Measurements from ENCODE around the gene INHA.

INHA gene

DNA sequence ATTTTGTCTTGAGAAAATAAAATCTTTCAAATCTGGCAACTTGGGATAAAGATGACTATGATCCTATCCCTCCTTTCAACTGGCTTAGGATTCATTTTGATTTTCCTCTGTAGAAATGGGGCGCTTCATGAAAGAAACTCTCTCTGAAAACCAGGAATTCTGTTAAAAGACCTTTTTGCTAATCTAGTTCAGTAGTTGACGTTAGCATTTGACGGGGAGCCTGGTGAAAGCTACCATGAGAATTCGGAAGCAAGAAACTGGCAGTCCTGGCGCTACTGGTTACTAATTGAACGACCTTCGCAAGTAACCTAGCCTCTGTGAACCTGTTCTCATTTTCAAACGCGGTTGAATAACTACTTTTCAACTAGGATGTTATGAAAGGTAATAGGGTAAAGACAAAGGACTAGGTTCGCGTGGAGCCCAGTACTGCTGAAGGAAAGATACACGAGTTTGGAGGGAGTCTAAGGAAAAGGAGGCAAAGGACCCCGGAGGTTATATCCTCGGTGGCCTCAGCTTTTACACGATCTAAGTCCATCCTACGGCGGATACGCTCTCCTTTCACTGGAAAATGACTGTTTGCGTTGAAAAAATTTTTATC is 24.9 kb downstream of the INHA start:
- no peaks in the 10 kb centered on the region for H3K9me3 ChIP-seq (ENCODE audit: severe bottlenecking)
- no peaks in the 10 kb centered on the region for H3K4me1 ChIP-seq (ENCODE audit: insufficient read depth, poor library complexity, severe bottlenecking)
- H3K36me3 ChIP-seq (ENCODE audit: low read depth) = no peaks in the 10 kb centered on the region
- DNase-seq (ENCODE audit: low spot score) = no peak
- H3K4me3 ChIP-seq (ENCODE audit: severe bottlenecking) = peak overlapping the region; percentile 63
- TF ChIP-seq, protein P1, sequence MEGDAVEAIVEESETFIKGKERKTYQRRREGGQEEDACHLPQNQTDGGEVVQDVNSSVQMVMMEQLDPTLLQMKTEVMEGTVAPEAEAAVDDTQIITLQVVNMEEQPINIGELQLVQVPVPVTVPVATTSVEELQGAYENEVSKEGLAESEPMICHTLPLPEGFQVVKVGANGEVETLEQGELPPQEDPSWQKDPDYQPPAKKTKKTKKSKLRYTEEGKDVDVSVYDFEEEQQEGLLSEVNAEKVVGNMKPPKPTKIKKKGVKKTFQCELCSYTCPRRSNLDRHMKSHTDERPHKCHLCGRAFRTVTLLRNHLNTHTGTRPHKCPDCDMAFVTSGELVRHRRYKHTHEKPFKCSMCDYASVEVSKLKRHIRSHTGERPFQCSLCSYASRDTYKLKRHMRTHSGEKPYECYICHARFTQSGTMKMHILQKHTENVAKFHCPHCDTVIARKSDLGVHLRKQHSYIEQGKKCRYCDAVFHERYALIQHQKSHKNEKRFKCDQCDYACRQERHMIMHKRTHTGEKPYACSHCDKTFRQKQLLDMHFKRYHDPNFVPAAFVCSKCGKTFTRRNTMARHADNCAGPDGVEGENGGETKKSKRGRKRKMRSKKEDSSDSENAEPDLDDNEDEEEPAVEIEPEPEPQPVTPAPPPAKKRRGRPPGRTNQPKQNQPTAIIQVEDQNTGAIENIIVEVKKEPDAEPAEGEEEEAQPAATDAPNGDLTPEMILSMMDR (IDR thresholded peaks at IDR 0.05; ENCODE audit: poor library complexity, severe bottlenecking) = no peak
- H3K27me3 ChIP-seq (ENCODE audit: insufficient read depth, poor library complexity, severe bottlenecking) = no peaks in the 10 kb centered on the region
- H3K27ac ChIP-seq (ENCODE audit: poor library complexity, severe bottlenecking) = peak overlapping the region; percentile 75
- ATAC-seq (ENCODE audit: low read depth) = peak; percentile 2; the same call in 2 of the 3 replicates

DNA sequence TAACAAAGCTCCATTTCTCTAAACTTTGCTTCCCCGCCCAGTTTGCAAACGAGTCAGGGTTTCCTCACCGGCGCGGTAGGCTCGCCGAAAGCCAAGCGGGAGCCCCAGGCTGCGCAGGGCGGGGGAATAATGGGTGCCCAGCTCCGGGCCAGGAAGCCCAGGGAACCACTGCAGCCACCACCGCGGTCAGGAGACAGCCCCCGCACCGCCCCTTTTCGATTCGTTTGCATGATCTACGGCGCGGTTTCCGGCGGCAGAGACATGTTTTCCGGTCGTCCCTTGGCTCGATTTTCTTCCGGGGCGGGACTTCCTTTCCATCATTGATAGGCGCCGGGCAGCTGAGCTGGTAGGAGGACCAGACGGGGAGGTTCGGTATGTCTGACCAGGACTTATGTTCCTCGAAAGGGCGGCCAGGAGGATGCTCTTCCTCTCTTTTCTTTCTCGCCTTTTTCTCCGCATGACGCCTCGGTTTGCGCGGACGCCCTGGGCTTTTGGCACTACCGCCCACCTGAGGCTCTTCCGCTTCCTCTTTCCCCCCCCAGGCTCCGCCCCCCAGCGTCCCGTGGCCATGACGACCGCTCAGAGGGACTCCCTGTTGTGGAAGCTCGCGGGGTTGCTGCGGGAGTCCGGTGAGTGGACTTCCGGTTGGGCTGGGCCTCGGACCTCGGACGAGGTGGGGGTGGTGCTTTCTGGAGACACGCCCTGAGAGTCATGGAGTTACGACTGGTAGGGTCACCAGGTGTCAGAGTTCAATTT is 25.6 kb downstream of the INHA start, which contains the start of gene STK11IP:
Gene STK11IP (plus strand): TSS at position 306 of the 756 bp plus-strand sequence. CDS start 263 bp downstream, at position 569.
- DNase-seq (ENCODE audit: low spot score) (peak; percentile 98), ATAC-seq (ENCODE audit: low read depth) (peak; percentile 95)
- Histone ChIP-seq H3K36me3 (ENCODE audit: low read depth) (no peaks in the 10 kb centered on the region), H3K27me3 (ENCODE audit: insufficient read depth, poor library complexity, severe bottlenecking) (no peaks in the 10 kb centered on the region), H3K4me3 (ENCODE audit: severe bottlenecking) (peak within 1 kb of the TSS; percentile 63), H3K9me3 (ENCODE audit: severe bottlenecking) (no peaks in the 10 kb centered on the region), H3K4me1 (ENCODE audit: insufficient read depth, poor library complexity, severe bottlenecking) (no peaks in the 10 kb centered on the region), H3K27ac (ENCODE audit: poor library complexity, severe bottlenecking) (peak within 1 kb of the TSS; percentile 75)
- TF ChIP-seq, protein P1 (IDR thresholded peaks at IDR 0.05; ENCODE audit: poor library complexity, severe bottlenecking) = no peak

- no peaks in the 10 kb centered on the region for H3K9me3 ChIP-seq (ENCODE audit: severe bottlenecking)
- no peak for ATAC-seq (ENCODE audit: low read depth)
- no peaks in the 10 kb centered on the region for H3K27me3 ChIP-seq (ENCODE audit: insufficient read depth, poor library complexity, severe bottlenecking)
- no peaks in the 10 kb centered on the region; the same call in 1 of the 2 replicates for H3K36me3 ChIP-seq (ENCODE audit: low read depth)
- H3K4me1 ChIP-seq (ENCODE audit: insufficient read depth, poor library complexity, severe bottlenecking) = no peaks in the 10 kb centered on the region
- TF ChIP-seq, protein P1 (IDR thresholded peaks at IDR 0.05; ENCODE audit: poor library complexity, severe bottlenecking) = no peak
- no peak for DNase-seq (ENCODE audit: low spot score)
- H3K4me3 ChIP-seq (ENCODE audit: severe bottlenecking) = peak overlapping the region; percentile 63
- H3K27ac ChIP-seq (ENCODE audit: poor library complexity, severe bottlenecking) = peak overlapping the region; percentile 75
Measured at GRCh38 chr2:219598308-219599078, 26.4 kb downstream of the INHA start.

- H3K27me3 ChIP-seq (ENCODE audit: insufficient read depth, poor library complexity, severe bottlenecking) = no peaks in the 10 kb centered on the region
- DNase-seq (ENCODE audit: low spot score) (no peak), ATAC-seq (ENCODE audit: low read depth) (no peak)
- peaks cover 9% of the 10 kb centered on the region for H3K36me3 ChIP-seq (ENCODE audit: low read depth)
- H3K4me1 ChIP-seq (ENCODE audit: insufficient read depth, poor library complexity, severe bottlenecking) = no peaks in the 10 kb centered on the region
- H3K27ac ChIP-seq (ENCODE audit: poor library complexity, severe bottlenecking) = no peak overlapping the region
- H3K9me3 ChIP-seq (ENCODE audit: severe bottlenecking) = no peaks in the 10 kb centered on the region
- no peak overlapping the region for H3K4me3 ChIP-seq (ENCODE audit: severe bottlenecking)
- TF ChIP-seq, protein P1 (IDR thresholded peaks at IDR 0.05; ENCODE audit: poor library complexity, severe bottlenecking) = no peak
Measured at GRCh38 chr2:219603771-219604170, 31.7 kb downstream of the INHA start.

All from RWPE2 (cell line).